ENCODE data around the gene RTL9. TPM values are rescaled to one million over a fixed set of nuclear protein-coding genes. Genes with fewer than 3 reads are reported as not detected.

The RTL9 gene
- total RNA-seq, 1 experiment from 2014 or later: 0.13 TPM

- TF ChIP-seq EZH2 (IDR thresholded peaks at IDR 0.05; ENCODE audit: borderline replicate concordance, low read depth, low read length, poor library complexity, severe bottlenecking): no peak
- H3K27me3 ChIP-seq (replicated peaks; ENCODE audit: insufficient read depth, low read depth, low read length, poor library complexity): no peaks in the 10 kb centered on the region
- no TSS peak for BruUV-seq (replicated peaks)
- H3K27ac ChIP-seq (ENCODE audit: low read depth, low read length, poor library complexity, severe bottlenecking): no peak overlapping the region
- H3K4me1 ChIP-seq (ENCODE audit: insufficient read depth, low read length, poor library complexity, severe bottlenecking): no peaks in the 10 kb centered on the region
- H3K9me3 ChIP-seq (ENCODE audit: low read depth, low read length, poor library complexity, severe bottlenecking): no peaks in the 10 kb centered on the region
- no peaks in the 10 kb centered on the region for H3K36me3 ChIP-seq (ENCODE audit: insufficient read depth, low read length, poor library complexity, severe bottlenecking)
- no peak overlapping the region for H3K4me3 ChIP-seq (ENCODE audit: low read depth, low read length, poor library complexity, severe bottlenecking)
- CTCF ChIA-PET: no interaction called here
- no peak for DNase-seq (ENCODE audit: low spot score)
- POLR2A ChIA-PET (ENCODE audit: low non-redundant PET): no interaction called here
- intact Hi-C loops (cut with micrococcal nuclease; ENCODE audit: unreplicated experiment): no loop called here
Measured at GRCh38 chrX:110397904-110398303, 39.3 kb downstream of the RTL9 start.

GRCh38 chrX:110399497-110399896 lies 40.8 kb downstream of the RTL9 start:
- BruUV-seq (replicated peaks): no TSS peak
- ChIA-PET POLR2A (ENCODE audit: low non-redundant PET) (no interaction called here), CTCF (no interaction called here)
- H3K4me3 ChIP-seq (ENCODE audit: low read depth, low read length, poor library complexity, severe bottlenecking): no peak overlapping the region
- no peak for DNase-seq (ENCODE audit: low spot score)
- H3K27me3 ChIP-seq (replicated peaks; ENCODE audit: insufficient read depth, low read depth, low read length, poor library complexity): no peaks in the 10 kb centered on the region
- H3K9me3 ChIP-seq (ENCODE audit: low read depth, low read length, poor library complexity, severe bottlenecking): no peaks in the 10 kb centered on the region
- no peaks in the 10 kb centered on the region for H3K4me1 ChIP-seq (ENCODE audit: insufficient read depth, low read length, poor library complexity, severe bottlenecking)
- H3K27ac ChIP-seq (ENCODE audit: low read depth, low read length, poor library complexity, severe bottlenecking): no peak overlapping the region
- no peaks in the 10 kb centered on the region for H3K36me3 ChIP-seq (ENCODE audit: insufficient read depth, low read length, poor library complexity, severe bottlenecking)
- intact Hi-C loops (cut with micrococcal nuclease; ENCODE audit: unreplicated experiment): no loop called here
- TF ChIP-seq EZH2 (IDR thresholded peaks at IDR 0.05; ENCODE audit: borderline replicate concordance, low read depth, low read length, poor library complexity, severe bottlenecking): no peak

GRCh38 chrX:110399966-110400365 lies 41.3 kb downstream of the RTL9 start:
- POLR2A ChIA-PET (ENCODE audit: low non-redundant PET): no interaction called here
- no TSS peak for BruUV-seq (replicated peaks)

GRCh38 chrX:110401135-110401534 lies 42.5 kb downstream of the RTL9 start:
- BruUV-seq (replicated peaks): no TSS peak
- Histone ChIP-seq H3K9me3 (ENCODE audit: low read depth, low read length, poor library complexity, severe bottlenecking) (no peaks in the 10 kb centered on the region), H3K36me3 (ENCODE audit: insufficient read depth, low read length, poor library complexity, severe bottlenecking) (no peaks in the 10 kb centered on the region), H3K4me1 (ENCODE audit: insufficient read depth, low read length, poor library complexity, severe bottlenecking) (no peaks in the 10 kb centered on the region), H3K27me3 (replicated peaks; ENCODE audit: insufficient read depth, low read depth, low read length, poor library complexity) (no peaks in the 10 kb centered on the region), H3K4me3 (ENCODE audit: low read depth, low read length, poor library complexity, severe bottlenecking) (no peak overlapping the region), H3K27ac (ENCODE audit: low read depth, low read length, poor library complexity, severe bottlenecking) (no peak overlapping the region)
- DNase-seq (ENCODE audit: low spot score): no peak
- TF ChIP-seq EZH2 (IDR thresholded peaks at IDR 0.05; ENCODE audit: borderline replicate concordance, low read depth, low read length, poor library complexity, severe bottlenecking) (no peak), CTCF (conservative IDR thresholded peaks at IDR 0.05; ENCODE audit: low read depth, low read length) (0 out of 2 replicates have a peak, but pooled peaks have one; percentile 20)
- ChIA-PET POLR2A (ENCODE audit: low non-redundant PET) (no interaction called here), CTCF (no interaction called here)
- intact Hi-C loops (cut with micrococcal nuclease; ENCODE audit: unreplicated experiment): no loop called here

More at GRCh38 chrX:110399966-110400365, 41.3 kb downstream of the RTL9 start:
- CTCF ChIA-PET: interaction anchor here (0.6 kb wide), 1 partner anchor 29 kb away, joined by 4 read pairs; no protein-coding TSS in a partner anchor
- no peak for TF ChIP-seq CTCF (conservative IDR thresholded peaks at IDR 0.05; ENCODE audit: low read depth, low read length)
- TF ChIP-seq EZH2 (IDR thresholded peaks at IDR 0.05; ENCODE audit: borderline replicate concordance, low read depth, low read length, poor library complexity, severe bottlenecking): no peak
- Histone ChIP-seq H3K9me3 (ENCODE audit: low read depth, low read length, poor library complexity, severe bottlenecking) (no peaks in the 10 kb centered on the region), H3K4me1 (ENCODE audit: insufficient read depth, low read length, poor library complexity, severe bottlenecking) (no peaks in the 10 kb centered on the region), H3K27ac (ENCODE audit: low read depth, low read length, poor library complexity, severe bottlenecking) (no peak overlapping the region), H3K36me3 (ENCODE audit: insufficient read depth, low read length, poor library complexity, severe bottlenecking) (no peaks in the 10 kb centered on the region), H3K27me3 (replicated peaks; ENCODE audit: insufficient read depth, low read depth, low read length, poor library complexity) (no peaks in the 10 kb centered on the region), H3K4me3 (ENCODE audit: low read depth, low read length, poor library complexity, severe bottlenecking) (no peak overlapping the region)
- intact Hi-C loops (cut with micrococcal nuclease; ENCODE audit: unreplicated experiment): no loop called here
- DNase-seq (ENCODE audit: low spot score): no peak

Measured in A673 (cell line).